Measurements from ENCODE around the gene KIF5A.
"Not testable (repeated sequence)": the region's sequence is repeated elsewhere in the genome, so short reads cannot be mapped to it uniquely, and the experiment has no call there.

Gene KIF5A

GRCh38 chr12:57558864-57559263, 9.0 kb downstream of the KIF5A start:
- no peak for DNase-seq

- no peak for DNase-seq
These were observed 10.7 kb downstream of the KIF5A start for GRCh38 chr12:57560516-57560915.

- DNase-seq: not testable (repeated sequence)
These were observed 11.3 kb downstream of the KIF5A start for GRCh38 chr12:57561117-57561516.

GRCh38 chr12:57563358-57563757, 13.5 kb downstream of the KIF5A start:
- DNase-seq: no peak

- no peak for DNase-seq
These were observed 14.4 kb downstream of the KIF5A start for GRCh38 chr12:57564178-57564740.

GRCh38 chr12:57568838-57569237, 19.0 kb downstream of the KIF5A start:
- no peak for DNase-seq

GRCh38 chr12:57569858-57570257, 20.0 kb downstream of the KIF5A start:
- no peak for DNase-seq

- not testable (repeated sequence) for DNase-seq
These were observed 20.6 kb downstream of the KIF5A start for GRCh38 chr12:57570438-57570837.

GRCh38 chr12:57571926-57572762, 22.3 kb downstream of the KIF5A start:
- no peak for DNase-seq

GRCh38 chr12:57574795-57575194, 25.0 kb downstream of the KIF5A start:
- DNase-seq: no peak

GRCh38 chr12:57575771-57576612, 26.1 kb downstream of the KIF5A start:
- DNase-seq: no peak

GRCh38 chr12:57576613-57577160, 26.8 kb downstream of the KIF5A start:
- no peak for DNase-seq

GRCh38 chr12:57577981-57578758, 28.3 kb downstream of the KIF5A start:
- no peak for DNase-seq

- DNase-seq: no peak
These were observed 29.2 kb downstream of the KIF5A start for GRCh38 chr12:57579011-57579410.

- DNase-seq: no peak
These were observed 30.0 kb downstream of the KIF5A start for GRCh38 chr12:57579677-57580465.

- DNase-seq: no peak
These were observed 30.6 kb downstream of the KIF5A start for GRCh38 chr12:57580466-57580795.

- DNase-seq: no peak
These were observed 32.0 kb downstream of the KIF5A start for GRCh38 chr12:57581802-57582201.

- DNase-seq: no peak
These were observed 32.6 kb downstream of the KIF5A start for GRCh38 chr12:57582440-57582839.

- peak; percentile 69 for DNase-seq
These were observed 33.4 kb downstream of the KIF5A start for GRCh38 chr12:57583008-57583831.

- DNase-seq: no peak
These were observed 34.2 kb downstream of the KIF5A start for GRCh38 chr12:57584050-57584449.

- no peak for DNase-seq
These were observed 34.8 kb downstream of the KIF5A start for GRCh38 chr12:57584690-57585089.
